Esophagus squamous epithelium (tissue), 5 donors: ENCODE measurements around the gene SAMD14. TPM values are rescaled to one million over a fixed set of nuclear protein-coding genes. Genes with fewer than 3 reads are reported as not detected.

Experiments
- DNase-seq: peaks from one replicate; lab custom pipeline; 2025; lab: John Stamatoyannopoulos, UW
- H3K27ac ChIP-seq, 4 donors: fragments of 200-600 bp; sonication (generic); one replicate each; pipeline ENCODE4 v1.5.1; 2016 to 2019; ENCODE audit warnings: mild to moderate bottlenecking in 1 of 4
- H3K27me3 ChIP-seq, 4 donors: fragments of 200-600 bp; sonication (generic); 1 replicate in 3 of 4; 2 replicates in 1 of 4; pipeline versions ENCODE4 v1.5.1 to v1.6.0; 2017 to 2021; ENCODE audit warnings: antibody characterized with exemption in 1 of 4
- H3K36me3 ChIP-seq, 3 donors: fragments of 200-600 bp; sonication (generic); one replicate each; pipeline ENCODE4 v1.5.1; 2016 to 2019
- H3K4me1 ChIP-seq, 3 donors: fragments of 200-600 bp; sonication (generic); one replicate each; pipeline ENCODE4 v1.5.1; 2017 to 2019
- H3K4me3 ChIP-seq, 4 donors: fragments of 200-600 bp; sonication (generic); 1 replicate in 3 of 4; 2 replicates in 1 of 4; pipeline ENCODE4 v1.5.1; 2016 to 2019; ENCODE audit warnings: mild to moderate bottlenecking in 2 of 4, moderate library complexity in 1 of 4
- H3K9me3 ChIP-seq, 3 donors: fragments of 200-600 bp; sonication (generic); one replicate each; pipeline ENCODE4 v1.5.1; 2016 to 2019
- CTCF ChIP-seq, 6 experiments: fragments of 450-650 bp in 4 of 6; fragments of 200-600 bp in 2 of 6; sonication (generic) in 2 of 6; IDR thresholded peaks; one replicate each; pipeline ENCODE4 v1.5.1; 2016 to 2019; ENCODE audit warnings: antibody characterized with exemption in 6 of 6, mild to moderate bottlenecking in 4 of 6, moderate library complexity in 4 of 6
- POLR2A ChIP-seq, 4 donors: fragments of 450-650 bp; IDR thresholded peaks; one replicate each; pipeline ENCODE4 v1.6.1; 2017; ENCODE audit warnings: antibody characterized with exemption in 4 of 4, mild to moderate bottlenecking in 4 of 4, moderate library complexity in 3 of 4
- WGBS, 2 donors: methylation state at CpG; one replicate each; pipeline ENCODE4 v1.1.5; 2018; 5-methylcytosine and 5-hydroxymethylcytosine counted together
- intact Hi-C: fragments of 100-400 bp; cut with DNase I; formaldehyde crosslinking; loops from one replicate; pipeline ENCODE4 v1.15.0; 2022
- total RNA-seq, 4 donors: library from RNA; depleted of rRNA; stranded (reverse); fragments of >200 nt; gene quantifications; one replicate each; pipeline ENCODE4 v1.1.0, GENCODE V29; 2016
- donor health status: DM: yes; HTN: yes; CAD: no.

Gene SAMD14
- total RNA-seq, 4 donors from 2014 or later: 0.57 TPM; not detected in 3

- peaks cover 0 to 85% (median 6%) of the 10 kb centered on the region in 3 donors for H3K36me3 ChIP-seq
- peak overlapping the region; percentile 59 to 84 (median 70) for H3K27ac ChIP-seq
- no peaks in the 10 kb centered on the region for H3K9me3 ChIP-seq
- WGBS, 2 donors: 76 to 87% methylated on average over 5 to 7 of the region's 15 CpGs
- no peak for DNase-seq
- H3K4me1 ChIP-seq: peaks cover 17 to 60% (median 30%) of the 10 kb centered on the region in 3 donors
- no peaks in the 10 kb centered on the region for H3K27me3 ChIP-seq
- intact Hi-C loops: no loop called here
- TF ChIP-seq CTCF (IDR thresholded peaks at IDR 0.05) (no peak), POLR2A (IDR thresholded peaks at IDR 0.05) (no peak)
- H3K4me3 ChIP-seq: no peak overlapping the region
Observed at GRCh38 chr17:50102164-50102991, 27.6 kb downstream of the SAMD14 start.

- 28 to 36% methylated on average over 10 to 12 of the region's 17 CpGs for whole genome bisulfite sequencing, 2 donors
- Histone ChIP-seq H3K27ac (peak overlapping the region; percentile 59 to 84 (median 70)), H3K36me3 (peaks cover 0 to 84% (median 6%) of the 10 kb centered on the region in 3 donors), H3K4me1 (peaks cover 21 to 60% (median 34%) of the 10 kb centered on the region in 3 donors), H3K4me3 (peak overlapping the region in 1 of 4 donors; percentile 30), H3K9me3 (no peaks in the 10 kb centered on the region), H3K27me3 (no peaks in the 10 kb centered on the region)
- no peak for DNase-seq
- TF ChIP-seq CTCF (IDR thresholded peaks at IDR 0.05) (peak in 1 of 6 experiments; percentile 11), POLR2A (IDR thresholded peaks at IDR 0.05) (no peak)
- intact Hi-C loops: no loop called here
Observed at GRCh38 chr17:50101346-50102163, 28.4 kb downstream of the SAMD14 start.

- Histone ChIP-seq H3K9me3 (no peaks in the 10 kb centered on the region), H3K36me3 (peaks cover 0 to 78% (median 2%) of the 10 kb centered on the region in 3 donors), H3K4me1 (peaks cover 27 to 66% (median 40%) of the 10 kb centered on the region in 3 donors), H3K27ac (peak overlapping the region in 3 of 4 donors; percentile 62 to 84 (median 77)), H3K4me3 (peak overlapping the region in 1 of 4 donors; percentile 30), H3K27me3 (no peaks in the 10 kb centered on the region)
- WGBS, 2 donors: 41 to 57% methylated on average over 5 of the region's 15 CpGs
- intact Hi-C loops: no loop called here
- TF ChIP-seq CTCF (IDR thresholded peaks at IDR 0.05) (no peak), POLR2A (IDR thresholded peaks at IDR 0.05) (no peak)
- no peak for DNase-seq
Observed at GRCh38 chr17:50100921-50101345, 29.0 kb downstream of the SAMD14 start.

GRCh38 chr17:50100480-50100883, 29.5 kb downstream of the SAMD14 start:
- Histone ChIP-seq H3K27ac (peak overlapping the region in 3 of 4 donors; percentile 62 to 84 (median 77)), H3K4me1 (peaks cover 31 to 71% (median 43%) of the 10 kb centered on the region in 3 donors)
- 54 to 65% methylated on average over 5 of the region's 5 CpGs for WGBS, 2 donors

More at GRCh38 chr17:50100480-50100883, 29.5 kb downstream of the SAMD14 start:
- intact Hi-C loops: no loop called here
- Histone ChIP-seq H3K9me3 (no peaks in the 10 kb centered on the region), H3K27me3 (no peaks in the 10 kb centered on the region), H3K4me3 (no peak overlapping the region), H3K36me3 (peaks cover 0 to 73% (median 0%) of the 10 kb centered on the region in 3 donors)
- TF ChIP-seq POLR2A (IDR thresholded peaks at IDR 0.05) (no peak), CTCF (IDR thresholded peaks at IDR 0.05) (no peak)
- no peak for DNase-seq
